ENCODE data around the gene NPIPB9. TPM values are rescaled to one million over a fixed set of nuclear protein-coding genes. Genes with fewer than 3 reads are reported as not detected.
A peak's percentile ranks its signal among the peaks of the same experiment; 100 is the strongest.
"Not testable (repeated sequence)": the region's sequence is repeated elsewhere in the genome, so short reads cannot be mapped to it uniquely, and the experiment has no call there.

NPIPB9 gene
- total RNA-seq (2014; rRNA removed; shearing (Covaris generic)) = not detected in 2 replicates

DNA sequence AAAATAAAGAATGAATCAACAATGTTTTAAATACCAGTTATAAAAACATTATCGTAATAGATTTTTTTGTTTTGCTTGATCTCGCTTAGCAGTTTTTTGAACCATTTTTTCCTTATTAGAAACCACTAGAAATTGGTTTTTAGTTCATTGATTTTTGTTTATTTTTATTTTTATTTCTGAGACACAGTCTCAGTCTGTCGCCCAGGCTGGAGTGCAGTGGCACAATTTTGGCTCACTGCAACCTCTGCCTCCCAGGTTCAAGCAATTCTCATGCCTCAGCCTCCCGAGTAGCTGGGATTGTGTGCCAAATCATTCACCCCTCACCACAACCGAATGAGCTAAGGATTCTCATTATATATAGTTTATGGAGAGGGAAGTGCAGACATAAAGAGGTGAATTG lies at the start of gene NPIPB9:
NPIPB9 (plus strand) TSS at position 301 of the 400 bp plus-strand sequence.
- not testable (repeated sequence) for DNase-seq (ENCODE audit: low read depth)

- not testable (repeated sequence) for DNase-seq (ENCODE audit: low read depth)
Observed at GRCh38 chr16:28704246-28704645, 47.3 kb upstream of the NPIPB9 start.

- DNase-seq (ENCODE audit: low read depth) = not testable (repeated sequence)
Observed at GRCh38 chr16:28711220-28712083, 40.1 kb upstream of the NPIPB9 start, which contains the start of gene EIF3C. Gene EIF3C, plus strand, starts transcription at chr16:28711464. Its CDS starts 223 bp downstream, at chr16:28711687.

- DNase-seq (ENCODE audit: low read depth) = not testable (repeated sequence)
Observed at GRCh38 chr16:28722852-28723650, 28.5 kb upstream of the NPIPB9 start.

- DNase-seq (ENCODE audit: low read depth) = not testable (repeated sequence)
Observed at GRCh38 chr16:28731253-28731652, 20.3 kb upstream of the NPIPB9 start.

GRCh38 chr16:28732455-28733124 lies 19.0 kb upstream of the NPIPB9 start:
- not testable (repeated sequence) for DNase-seq (ENCODE audit: low read depth)

GRCh38 chr16:28739787-28740186 lies 11.8 kb upstream of the NPIPB9 start:
- DNase-seq (ENCODE audit: low read depth) = not testable (repeated sequence)

- DNase-seq (ENCODE audit: low read depth) = not testable (repeated sequence)
Observed at GRCh38 chr16:28740631-28741030, 11.0 kb upstream of the NPIPB9 start.

DNA sequence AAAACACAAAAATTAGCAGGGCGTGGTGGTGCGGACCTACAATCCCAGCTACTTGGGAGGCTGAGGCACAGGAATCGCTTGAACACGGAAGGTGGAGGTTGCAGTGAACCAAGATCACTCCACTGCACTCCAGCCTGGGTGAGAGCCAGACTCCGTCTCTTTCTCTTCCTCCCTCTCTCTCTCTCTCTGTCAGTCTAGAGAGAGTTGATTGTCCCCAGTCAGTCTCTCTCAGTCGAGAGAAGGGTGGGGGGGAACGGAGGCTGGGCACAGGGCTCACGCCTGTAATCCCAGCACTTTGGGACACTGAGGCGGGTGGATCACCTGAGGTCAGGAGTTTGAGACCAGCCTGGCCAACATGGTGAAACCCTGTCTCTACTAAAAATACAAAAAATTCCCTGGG lies 10.3 kb upstream of the NPIPB9 start:
- DNase-seq (ENCODE audit: low read depth) = not testable (repeated sequence)

- DNase-seq (ENCODE audit: low read depth) = not testable (repeated sequence)
Observed at GRCh38 chr16:28746618-28747350, 4.8 kb upstream of the NPIPB9 start.

DNA sequence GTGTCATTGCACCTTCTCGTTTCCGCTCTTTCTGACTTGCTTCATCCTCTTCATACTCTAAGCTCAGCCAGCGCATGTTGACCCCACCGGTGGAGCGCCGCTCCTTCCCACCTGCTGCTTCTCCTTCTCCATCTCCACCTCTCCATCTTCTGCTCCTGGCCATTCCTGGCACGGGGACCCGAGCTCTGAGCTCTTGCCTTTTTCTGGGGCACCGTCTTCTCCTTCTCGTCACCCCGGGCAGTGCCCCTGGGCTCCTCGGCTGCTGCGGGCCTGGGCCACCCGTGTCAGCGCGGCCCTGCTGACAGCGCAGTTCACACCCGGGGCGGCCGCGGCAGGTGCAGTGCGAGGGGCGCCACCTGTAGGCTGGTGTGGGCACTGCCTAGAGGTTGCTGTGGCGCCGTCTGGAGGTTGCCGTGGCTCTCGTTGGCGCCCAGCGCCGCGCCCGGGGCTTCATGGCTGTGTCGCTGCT lies 1.6 kb upstream of the NPIPB9 start:
- not testable (repeated sequence) for DNase-seq (ENCODE audit: low read depth)

- not testable (repeated sequence) for DNase-seq (ENCODE audit: low read depth)
Observed at GRCh38 chr16:28750469-28751067, 1.0 kb upstream of the NPIPB9 start.

DNA sequence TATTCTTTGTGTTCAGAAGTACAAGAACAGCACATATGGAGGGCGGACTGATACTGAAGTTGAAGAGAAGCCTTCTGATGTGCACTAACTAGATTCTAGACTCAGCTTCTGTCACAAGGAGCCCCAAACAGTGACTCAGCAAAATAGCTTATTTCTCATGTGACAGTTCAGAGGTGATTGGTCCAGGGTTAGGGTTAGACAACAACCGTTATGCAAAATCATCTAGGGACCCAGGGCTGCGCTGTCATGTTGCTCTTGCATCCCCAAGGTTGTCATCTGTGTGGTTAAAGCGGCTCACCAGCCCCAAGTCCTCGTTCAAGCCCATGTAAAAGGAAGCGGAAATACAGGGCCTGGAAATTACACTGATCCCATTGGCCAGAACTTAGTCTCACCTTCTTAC lies 30.1 kb downstream of the NPIPB9 start:
- DNase-seq (ENCODE audit: low read depth) = not testable (repeated sequence)

DNA sequence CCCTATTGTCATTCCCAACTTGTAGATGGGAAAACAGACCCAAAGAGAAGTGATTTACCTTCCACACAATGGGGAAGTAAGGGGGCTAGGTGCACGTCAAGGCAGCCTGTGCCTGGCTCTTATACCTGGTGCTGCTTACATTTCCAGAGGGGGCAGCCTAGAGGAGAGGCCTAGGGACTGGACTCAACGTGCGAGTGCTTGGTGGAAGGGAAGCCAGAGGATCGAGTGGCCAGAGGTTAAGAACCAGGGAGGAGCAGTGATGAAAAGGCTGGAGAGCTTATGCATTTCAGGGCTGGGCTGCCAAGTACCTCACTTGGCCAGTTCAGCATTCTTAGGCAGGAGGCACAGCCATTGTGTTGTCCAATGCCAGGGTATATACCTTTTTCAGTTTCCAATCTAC lies 30.8 kb downstream of the NPIPB9 start:
- DNase-seq (ENCODE audit: low read depth) = not testable (repeated sequence)

- DNase-seq (ENCODE audit: low read depth) = peak; percentile 86
Observed at GRCh38 chr16:28802235-28803019, 50.8 kb downstream of the NPIPB9 start.

- not testable (repeated sequence) for DNase-seq (ENCODE audit: low read depth)
Observed at GRCh38 chr16:28807445-28808120, 56.0 kb downstream of the NPIPB9 start.

DNA sequence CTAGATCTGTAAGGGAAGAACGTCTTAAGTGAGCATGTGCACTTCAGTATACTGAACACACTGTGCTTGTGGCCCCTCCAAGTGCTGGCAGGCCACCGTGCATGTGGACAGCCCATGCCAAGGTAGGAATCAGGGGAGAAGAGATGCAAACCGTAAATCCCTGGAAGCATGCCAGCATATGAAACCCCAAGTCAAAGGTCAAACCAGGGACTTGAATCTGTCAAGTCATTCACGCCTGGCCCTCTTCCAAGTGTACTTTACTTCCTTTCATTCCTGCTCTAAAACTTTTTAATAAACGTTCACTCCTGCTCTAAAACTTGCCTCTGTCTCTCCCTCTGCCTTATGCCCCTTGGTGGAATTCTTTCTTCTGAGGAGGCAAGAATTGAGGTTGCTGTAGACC lies 68.4 kb downstream of the NPIPB9 start:
- no peak for DNase-seq (ENCODE audit: low read depth)

DNA sequence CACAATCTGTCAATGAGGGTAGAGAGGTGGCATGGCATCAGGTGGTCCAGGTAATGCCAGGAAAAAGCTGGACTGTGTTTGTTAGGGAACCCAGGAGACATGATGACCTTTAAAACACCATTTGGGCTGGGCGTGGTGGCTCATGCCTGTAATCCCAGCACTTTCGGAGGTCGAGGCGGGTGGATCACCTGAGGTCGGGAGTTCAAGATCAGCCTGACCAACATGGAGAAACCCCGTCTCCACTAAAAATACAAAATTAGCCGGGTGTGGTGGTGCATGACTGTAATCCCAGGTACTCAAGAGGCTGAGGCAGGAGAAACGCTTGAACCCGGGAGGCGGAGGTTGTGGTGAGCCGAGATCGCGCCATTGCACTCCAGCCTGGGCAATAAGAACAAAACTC lies 69.0 kb downstream of the NPIPB9 start:
- not testable (repeated sequence) for DNase-seq (ENCODE audit: low read depth)

- DNase-seq (ENCODE audit: low read depth) = no peak
Observed at GRCh38 chr16:28821874-28822519, 70.4 kb downstream of the NPIPB9 start.
